ENCODE results near the gene MAGEF1.

MAGEF1 gene

DNA sequence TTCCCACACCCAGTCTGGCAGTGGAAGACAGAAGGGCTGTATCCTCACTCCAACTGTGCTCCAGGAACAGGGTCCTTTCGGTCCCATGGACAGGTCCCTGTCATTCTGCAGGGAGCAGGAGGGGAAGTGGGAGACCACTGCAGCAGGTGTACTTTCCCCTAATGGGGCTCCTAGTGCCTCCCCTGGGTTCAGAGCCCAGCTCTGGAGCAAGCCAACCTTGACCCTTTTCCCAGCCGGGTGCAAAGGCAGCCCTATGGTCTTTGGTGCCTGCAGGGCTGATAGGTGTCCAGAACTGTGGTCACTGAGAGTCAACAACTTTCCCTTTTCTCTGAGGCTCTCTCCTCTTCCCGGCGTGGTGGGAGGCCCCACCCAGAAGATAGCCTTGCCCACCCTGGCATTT lies 26.8 kb downstream of the MAGEF1 start:
- Histone ChIP-seq H3K36me3 (ENCODE audit: insufficient read depth) (no peaks in the 10 kb centered on the region), H3K27me3 (ENCODE audit: insufficient read depth, low read depth) (no peaks in the 10 kb centered on the region), H3K4me3 (IDR thresholded peaks at IDR 0.05; ENCODE audit: insufficient read depth, low read depth, low read length) (no peak overlapping the region), H3K4me2 (no peak overlapping the region), H2AFZ (ENCODE audit: low read depth) (no peak overlapping the region), H4K20me1 (ENCODE audit: insufficient read depth) (no peaks in the 10 kb centered on the region), H3K4me1 (ENCODE audit: low read depth, poor library complexity, severe bottlenecking) (no peaks in the 10 kb centered on the region), H3K79me2 (ENCODE audit: insufficient read depth, low read depth) (no peaks in the 10 kb centered on the region), H3K9ac (no peak overlapping the region), H3K27ac (no peak overlapping the region)
- TF ChIP-seq CTCF (conservative IDR thresholded peaks at IDR 0.05; ENCODE audit: low read depth, low read length): no peak

DNA sequence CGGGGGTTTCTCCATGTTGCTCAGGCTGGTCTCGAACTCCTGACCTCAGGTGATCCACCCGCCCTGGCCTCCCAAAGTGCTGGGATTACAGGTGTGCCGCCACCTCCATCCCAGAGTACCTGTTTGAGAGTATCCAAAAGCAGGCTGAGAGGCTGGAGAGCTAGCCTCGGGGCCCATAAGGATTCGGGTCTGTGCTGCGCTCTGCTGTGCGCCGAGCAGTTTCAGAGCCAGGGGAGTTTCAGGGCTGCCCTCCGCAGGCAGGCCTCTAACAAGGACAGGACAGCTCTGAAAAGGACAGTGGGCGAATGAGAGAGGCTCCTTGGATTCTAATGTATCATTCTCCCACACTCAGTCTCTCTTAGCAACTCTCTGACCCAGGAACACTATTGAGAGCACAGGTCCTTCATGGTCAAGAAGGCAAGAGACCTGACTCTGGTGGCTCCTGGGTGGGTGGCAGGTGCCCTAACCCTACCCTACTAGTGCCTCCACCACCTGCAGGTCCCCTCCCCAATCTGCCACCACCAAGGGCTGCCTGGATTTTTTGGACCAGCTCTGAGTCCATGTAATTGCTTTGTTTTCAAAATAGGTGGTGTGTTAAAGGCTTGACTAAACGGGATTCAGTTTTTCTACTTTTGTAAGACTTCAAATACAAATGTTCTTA lies 27.8 kb downstream of the MAGEF1 start:
- no peak overlapping the region for H3K9ac ChIP-seq
- no peak overlapping the region for H2AFZ ChIP-seq (ENCODE audit: low read depth)
- H3K27ac ChIP-seq: no peak overlapping the region
- H3K36me3 ChIP-seq (ENCODE audit: insufficient read depth): no peaks in the 10 kb centered on the region
- no peaks in the 10 kb centered on the region for H3K79me2 ChIP-seq (ENCODE audit: insufficient read depth, low read depth)
- no peaks in the 10 kb centered on the region for H3K4me1 ChIP-seq (ENCODE audit: low read depth, poor library complexity, severe bottlenecking)
- no peak overlapping the region for H3K4me2 ChIP-seq
- TF ChIP-seq CTCF (conservative IDR thresholded peaks at IDR 0.05; ENCODE audit: low read depth, low read length): no peak
- no peaks in the 10 kb centered on the region for H4K20me1 ChIP-seq (ENCODE audit: insufficient read depth)
- H3K27me3 ChIP-seq (ENCODE audit: insufficient read depth, low read depth): no peaks in the 10 kb centered on the region
- H3K4me3 ChIP-seq (IDR thresholded peaks at IDR 0.05; ENCODE audit: insufficient read depth, low read depth, low read length): no peak overlapping the region

GRCh38 chr3:184683234-184683633 lies 28.6 kb downstream of the MAGEF1 start:
- H3K79me2 ChIP-seq (ENCODE audit: insufficient read depth, low read depth): no peaks in the 10 kb centered on the region
- no peak overlapping the region for H3K27ac ChIP-seq
- no peaks in the 10 kb centered on the region for H3K36me3 ChIP-seq (ENCODE audit: insufficient read depth)
- no peak overlapping the region for H3K4me3 ChIP-seq (IDR thresholded peaks at IDR 0.05; ENCODE audit: insufficient read depth, low read depth, low read length)
- no peaks in the 10 kb centered on the region for H4K20me1 ChIP-seq (ENCODE audit: insufficient read depth)
- H3K27me3 ChIP-seq (ENCODE audit: insufficient read depth, low read depth): no peaks in the 10 kb centered on the region
- H3K4me2 ChIP-seq: no peak overlapping the region
- H2AFZ ChIP-seq (ENCODE audit: low read depth): no peak overlapping the region
- H3K9ac ChIP-seq: no peak overlapping the region
- H3K4me1 ChIP-seq (ENCODE audit: low read depth, poor library complexity, severe bottlenecking): no peaks in the 10 kb centered on the region
- no peak for TF ChIP-seq CTCF (conservative IDR thresholded peaks at IDR 0.05; ENCODE audit: low read depth, low read length)

DNA sequence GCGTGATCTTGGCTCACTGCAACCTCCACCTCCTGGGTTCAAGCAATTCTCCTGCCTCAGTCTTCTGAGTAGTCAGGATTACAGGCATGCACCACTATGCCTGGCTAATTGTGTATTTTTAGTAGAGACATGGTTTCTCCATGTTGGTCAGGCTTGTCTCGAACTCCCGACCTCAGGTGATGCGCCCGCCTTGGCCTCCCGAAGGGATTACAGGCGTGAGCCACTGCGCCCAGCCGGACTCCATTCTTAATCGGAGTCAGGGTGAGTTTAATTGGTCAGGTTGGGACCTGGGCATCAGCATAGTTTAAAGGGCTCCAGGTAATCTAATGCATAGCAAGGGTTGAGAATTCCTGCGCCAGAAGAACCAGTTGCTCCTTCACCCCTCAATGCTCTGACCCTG lies 29.2 kb downstream of the MAGEF1 start:
- no peak overlapping the region for H3K4me2 ChIP-seq
- no peak overlapping the region for H2AFZ ChIP-seq (ENCODE audit: low read depth)
- no peak overlapping the region for H3K4me3 ChIP-seq (IDR thresholded peaks at IDR 0.05; ENCODE audit: insufficient read depth, low read depth, low read length)
- no peak for TF ChIP-seq CTCF (conservative IDR thresholded peaks at IDR 0.05; ENCODE audit: low read depth, low read length)
- H3K27me3 ChIP-seq (ENCODE audit: insufficient read depth, low read depth): no peaks in the 10 kb centered on the region
- no peaks in the 10 kb centered on the region for H4K20me1 ChIP-seq (ENCODE audit: insufficient read depth)
- H3K9ac ChIP-seq: no peak overlapping the region
- no peaks in the 10 kb centered on the region for H3K4me1 ChIP-seq (ENCODE audit: low read depth, poor library complexity, severe bottlenecking)
- no peaks in the 10 kb centered on the region for H3K79me2 ChIP-seq (ENCODE audit: insufficient read depth, low read depth)
- no peak overlapping the region for H3K27ac ChIP-seq
- no peaks in the 10 kb centered on the region for H3K36me3 ChIP-seq (ENCODE audit: insufficient read depth)
